KOPT-K1 (cell line): Measurements from ENCODE around the gene SSTR3.

Experiments
- H3K27ac ChIP-seq: fragments of 200-600 bp; sonication (generic); 2 replicates; pipeline ENCODE4 v1.5.1; 2016; ENCODE audit warnings: antibody characterized with exemption, mild to moderate bottlenecking, low read depth, low read length; ENCODE audit not compliant: poor library complexity, severe bottlenecking
- H3K36me3 ChIP-seq: fragments of 200-600 bp; sonication (generic); 2 replicates; pipeline ENCODE4 v1.5.1; 2017; ENCODE audit warnings: antibody characterized with exemption, mild to moderate bottlenecking, low read length, moderate library complexity; ENCODE audit not compliant: insufficient read depth
- H3K9me3 ChIP-seq: fragments of 200-600 bp; sonication (generic); 2 replicates; pipeline ENCODE4 v1.5.1; 2017; ENCODE audit warnings: antibody characterized with exemption, low read length, mild to moderate bottlenecking; ENCODE audit not compliant: insufficient read depth, poor library complexity, severe bottlenecking

The SSTR3 gene

DNA sequence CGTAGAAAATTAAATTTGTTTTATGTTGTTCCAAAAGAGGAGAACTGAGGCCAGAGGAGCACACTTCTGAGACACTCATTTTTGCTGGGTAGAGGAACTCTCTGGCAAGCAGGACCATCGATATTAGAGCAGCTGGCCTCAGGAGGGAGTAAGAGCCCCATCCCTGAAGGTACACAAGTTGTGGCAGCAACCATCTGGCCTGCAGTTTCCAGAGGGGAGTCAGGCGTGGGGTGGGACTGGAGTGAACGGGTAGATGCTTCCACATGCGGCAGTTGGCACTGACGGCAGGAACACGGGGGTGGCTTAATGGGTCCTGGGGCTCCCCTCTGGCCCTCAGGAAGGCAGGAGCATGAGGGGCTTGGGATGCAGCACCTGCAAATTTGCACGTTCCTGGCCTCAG lies 13.2 kb upstream of the SSTR3 start:
- Histone ChIP-seq H3K27ac (no peak overlapping the region), H3K36me3 (peaks cover 64% of the 10 kb centered on the region), H3K9me3 (peaks cover 9% of the 10 kb centered on the region)

GRCh38 chr22:37224757-37225420 lies 12.6 kb upstream of the SSTR3 start:
- peaks cover 9% of the 10 kb centered on the region for H3K9me3 ChIP-seq
- peaks cover 64% of the 10 kb centered on the region for H3K36me3 ChIP-seq
- peak overlapping the region; percentile 10 for H3K27ac ChIP-seq

DNA sequence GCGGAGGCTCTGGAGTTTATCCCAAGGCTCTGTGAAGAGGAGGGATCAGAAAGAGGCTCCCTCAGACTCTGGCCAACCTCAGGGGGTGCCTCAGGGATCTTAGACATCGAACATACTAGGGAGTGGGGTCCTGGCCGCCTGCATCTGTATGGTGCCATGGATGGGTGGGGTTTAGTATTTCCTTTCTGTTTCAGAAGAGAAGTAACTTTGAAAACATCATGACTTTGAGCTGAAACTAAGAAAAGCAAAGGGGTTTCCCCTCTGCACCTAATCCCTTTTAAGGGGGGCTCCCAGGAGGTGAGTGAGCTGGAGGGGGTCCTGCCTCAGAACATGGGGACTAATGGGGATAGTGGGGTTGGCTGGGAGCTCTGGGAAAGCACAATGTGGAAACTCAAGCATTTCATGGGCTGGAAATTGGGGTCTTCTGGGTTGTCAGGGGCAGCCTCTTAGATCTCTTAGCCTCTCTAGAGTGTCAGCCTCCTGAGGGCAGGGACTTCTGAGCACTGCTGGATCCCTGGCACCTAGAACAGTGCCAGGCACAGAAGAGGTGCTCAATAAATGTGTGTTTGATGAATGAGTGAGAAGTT lies 11.8 kb upstream of the SSTR3 start:
- Histone ChIP-seq H3K27ac (peak overlapping the region; percentile 10), H3K9me3 (peaks cover 9% of the 10 kb centered on the region), H3K36me3 (peaks cover 56% of the 10 kb centered on the region)

- peak overlapping the region; percentile 56 for H3K27ac ChIP-seq
- H3K9me3 ChIP-seq = peaks cover 9% of the 10 kb centered on the region
- H3K36me3 ChIP-seq = peaks cover 40% of the 10 kb centered on the region
Observed at GRCh38 chr22:37222440-37222971, 10.2 kb upstream of the SSTR3 start.

DNA sequence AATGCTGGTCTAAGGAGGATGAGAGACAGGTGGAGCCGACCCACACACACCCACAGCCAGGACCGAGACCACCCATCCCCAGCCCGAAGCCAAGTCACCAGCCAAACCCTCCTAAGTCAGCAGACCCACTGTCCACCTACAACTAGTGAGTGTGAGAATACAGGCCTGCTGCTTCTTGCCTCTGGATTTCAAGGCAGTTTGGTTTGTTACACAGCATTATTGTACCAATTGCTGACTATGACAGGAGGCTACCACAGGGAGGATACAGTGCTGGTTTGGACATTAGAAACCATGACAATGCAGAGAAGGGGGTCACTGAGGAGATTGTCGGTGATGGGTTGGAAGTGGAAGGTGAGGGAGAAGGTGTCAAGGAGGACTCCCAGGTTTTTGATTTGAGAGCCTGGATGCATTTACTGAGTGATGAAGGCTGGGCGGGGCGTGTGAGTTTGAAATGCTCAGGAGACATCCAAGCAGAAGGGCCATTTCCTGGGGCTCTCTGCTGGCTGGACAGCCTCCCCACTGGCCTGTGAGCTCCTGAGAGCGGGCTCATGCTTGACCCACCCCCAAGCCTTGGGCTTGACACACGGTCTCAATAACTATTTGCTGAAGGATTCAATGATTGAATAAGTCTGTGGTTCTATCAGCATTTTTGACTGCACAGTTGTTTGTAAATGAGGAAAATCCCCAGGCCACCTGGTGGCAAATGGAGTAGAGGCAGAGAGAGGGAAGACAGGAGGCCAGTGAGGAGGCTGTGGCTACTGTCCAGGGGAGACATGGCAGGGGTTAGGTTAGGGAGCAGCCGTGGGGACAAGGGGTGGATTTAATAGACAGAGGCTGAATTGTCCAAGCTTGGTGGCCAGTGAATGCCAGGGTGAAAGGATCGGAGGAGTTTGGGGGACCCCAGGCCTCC lies 9.4 kb upstream of the SSTR3 start:
- peaks cover 36% of the 10 kb centered on the region for H3K36me3 ChIP-seq
- H3K27ac ChIP-seq = peak overlapping the region; percentile 56
- peaks cover 9% of the 10 kb centered on the region for H3K9me3 ChIP-seq

DNA sequence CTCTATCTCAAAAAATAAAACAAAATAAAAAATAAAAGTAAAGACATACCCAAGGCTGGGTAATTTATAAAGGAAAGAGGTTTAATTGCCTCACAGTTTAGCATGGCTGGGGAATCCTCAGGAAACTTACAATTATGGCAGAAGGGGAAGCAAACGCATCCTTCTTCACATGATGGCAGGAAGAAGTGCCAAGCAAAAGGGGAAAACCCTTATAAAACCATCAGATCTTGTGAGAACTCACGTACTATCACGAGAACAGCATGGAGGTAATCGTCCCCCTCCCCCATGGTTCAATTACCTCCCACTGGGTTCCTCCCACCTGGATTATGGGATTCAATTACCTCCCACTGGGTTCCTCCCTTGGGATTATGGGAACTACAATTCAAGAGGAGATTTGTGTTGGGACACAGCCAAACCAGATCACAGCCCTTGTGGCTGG lies 8.3 kb upstream of the SSTR3 start:
- peaks cover 25% of the 10 kb centered on the region for H3K36me3 ChIP-seq
- peaks cover 9% of the 10 kb centered on the region for H3K9me3 ChIP-seq
- peak overlapping the region; percentile 78 for H3K27ac ChIP-seq

- peaks cover 15% of the 10 kb centered on the region for H3K36me3 ChIP-seq
- peak overlapping the region; percentile 78 for H3K27ac ChIP-seq
- H3K9me3 ChIP-seq = peaks cover 9% of the 10 kb centered on the region
Observed at GRCh38 chr22:37219533-37219932, 7.3 kb upstream of the SSTR3 start.

GRCh38 chr22:37218771-37219411 lies 6.6 kb upstream of the SSTR3 start:
- peaks cover 9% of the 10 kb centered on the region for H3K9me3 ChIP-seq
- peak overlapping the region; percentile 78 for H3K27ac ChIP-seq
- peaks cover 8% of the 10 kb centered on the region for H3K36me3 ChIP-seq

- peak overlapping the region; percentile 78 for H3K27ac ChIP-seq
- H3K36me3 ChIP-seq = peaks cover 3% of the 10 kb centered on the region
- peaks cover 4% of the 10 kb centered on the region for H3K9me3 ChIP-seq
Observed at GRCh38 chr22:37218399-37218770, 6.1 kb upstream of the SSTR3 start.

DNA sequence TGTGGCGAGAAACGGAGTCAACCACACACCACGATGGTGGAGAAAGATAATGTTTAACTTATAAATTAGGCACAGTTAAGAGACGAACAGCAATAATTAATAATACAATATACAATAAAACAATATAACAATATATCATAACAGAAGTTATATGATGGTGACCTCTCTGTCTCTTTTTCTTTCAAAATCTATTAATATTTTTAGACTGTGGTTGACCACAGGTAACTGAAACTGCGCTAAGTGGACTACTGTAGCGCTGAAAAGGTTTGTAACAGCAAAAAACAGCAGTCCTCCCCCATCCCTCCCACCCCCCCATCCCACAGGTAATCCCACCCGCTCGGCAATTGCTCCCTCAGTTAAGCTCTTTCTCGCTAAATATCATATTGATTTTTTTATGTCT lies 3.6 kb upstream of the SSTR3 start:
- Histone ChIP-seq H3K9me3 (no peaks in the 10 kb centered on the region), H3K36me3 (no peaks in the 10 kb centered on the region), H3K27ac (no peak overlapping the region)

DNA sequence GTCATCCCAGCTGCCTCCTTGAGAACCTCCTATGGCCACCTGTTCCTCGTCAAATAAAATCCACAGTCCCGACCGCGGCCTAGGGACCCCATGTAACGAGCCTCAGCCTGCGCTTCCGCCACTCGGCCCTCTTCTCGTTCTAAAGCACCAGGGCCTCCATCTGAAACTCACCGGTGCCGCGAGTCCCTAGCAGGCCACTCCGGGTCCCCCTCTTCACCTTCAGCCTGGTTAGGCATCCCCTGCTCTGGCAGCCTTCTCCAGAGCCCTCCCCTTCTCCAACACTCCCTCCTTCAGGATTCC lies 2.4 kb upstream of the SSTR3 start:
- Histone ChIP-seq H3K9me3 (no peaks in the 10 kb centered on the region), H3K36me3 (no peaks in the 10 kb centered on the region), H3K27ac (no peak overlapping the region)

- Histone ChIP-seq H3K36me3 (no peaks in the 10 kb centered on the region), H3K9me3 (no peaks in the 10 kb centered on the region), H3K27ac (no peak overlapping the region)
Observed at GRCh38 chr22:37213941-37214730, 1.9 kb upstream of the SSTR3 start.

GRCh38 chr22:37213218-37213855 lies 1.1 kb upstream of the SSTR3 start:
- Histone ChIP-seq H3K9me3 (no peaks in the 10 kb centered on the region), H3K36me3 (no peaks in the 10 kb centered on the region), H3K27ac (no peak overlapping the region)

GRCh38 chr22:37211866-37212173 lies 457 bp downstream of the SSTR3 start:
- Histone ChIP-seq H3K9me3 (no peaks in the 10 kb centered on the region), H3K36me3 (no peaks in the 10 kb centered on the region), H3K27ac (no peak overlapping the region)
